Neural crest cell (in vitro differentiated cells): Measurements from ENCODE around the gene CTPS2. TPM values are rescaled to one million over a fixed set of nuclear protein-coding genes. Genes with fewer than 3 reads are reported as not detected.

Source experiments
- DNase-seq: peaks from one replicate; pipeline ENCODE4 v3.0.0; 2021; ENCODE audit warnings: low read depth, mixed read lengths, low spot score
- H3K27ac Mint-ChIP-seq: one replicate; pipeline ENCODE4 v1.8.0; 2021; ENCODE audit warnings: mild to moderate bottlenecking, mixed read lengths; ENCODE audit not compliant: unreplicated experiment
- H3K27me3 Mint-ChIP-seq: 2 replicates; pipeline ENCODE4 v1.8.0; 2021; ENCODE audit warnings: low read depth, mild to moderate bottlenecking, mixed read lengths
- H3K36me3 Mint-ChIP-seq: 2 replicates; pipeline ENCODE4 v1.8.0; 2021; ENCODE audit warnings: low read depth, mild to moderate bottlenecking, mixed read lengths
- H3K4me1 Mint-ChIP-seq: 2 replicates; pipeline ENCODE4 v1.8.0; 2021; ENCODE audit warnings: mixed read lengths
- H3K4me3 Mint-ChIP-seq: one replicate; pipeline ENCODE4 v1.8.0; 2021; ENCODE audit warnings: mild to moderate bottlenecking, mixed read lengths
- H3K9me3 Mint-ChIP-seq: 2 replicates; pipeline ENCODE4 v1.8.0; 2021; ENCODE audit warnings: mixed read lengths
- total RNA-seq: library from RNA; stranded (reverse); gene quantifications from 2 replicates; pipeline ENCODE4 v1.2.1, GENCODE V29; 2021
- TF ChIP-seq, protein P1 (sequence below): fragments of 200-600 bp; sonication (generic); conservative IDR thresholded peaks from 2 replicates; pipeline ENCODE4 v1.5.0; 2021; ENCODE audit warnings: antibody characterized with exemption, mild to moderate bottlenecking

The CTPS2 gene
- total RNA-seq, 1 donor from 2014 or later: 67.5 TPM

DNA sequence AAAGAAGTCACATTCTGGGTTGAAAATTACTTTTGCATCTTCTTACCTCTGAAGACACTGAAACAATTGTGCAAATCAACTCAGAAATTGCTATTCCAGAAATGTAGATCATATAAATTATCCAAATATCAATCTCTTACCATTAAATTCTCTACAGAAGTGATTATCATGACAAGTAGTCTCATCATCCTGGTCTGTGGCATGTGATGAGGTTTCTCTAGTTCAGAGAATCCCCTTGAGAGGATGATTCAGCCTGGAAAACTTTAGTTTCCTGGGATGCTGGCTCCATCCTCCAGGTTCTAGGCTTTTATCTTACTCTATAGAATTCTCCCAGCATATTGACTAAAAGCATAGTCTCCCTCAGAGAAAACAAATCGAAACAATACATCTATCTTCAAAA, 138.7 kb downstream of the CTPS2 start:
- Mint-ChIP-seq H3K27ac (no peak overlapping the region), H3K36me3 (peaks cover 21% of the 10 kb centered on the region), H3K27me3 (no peaks in the 10 kb centered on the region), H3K4me3 (no peak overlapping the region), H3K4me1 (peaks cover 14% of the 10 kb centered on the region), H3K9me3 (peaks cover 10% of the 10 kb centered on the region)
- DNase-seq: no peak
- TF ChIP-seq, protein P1, sequence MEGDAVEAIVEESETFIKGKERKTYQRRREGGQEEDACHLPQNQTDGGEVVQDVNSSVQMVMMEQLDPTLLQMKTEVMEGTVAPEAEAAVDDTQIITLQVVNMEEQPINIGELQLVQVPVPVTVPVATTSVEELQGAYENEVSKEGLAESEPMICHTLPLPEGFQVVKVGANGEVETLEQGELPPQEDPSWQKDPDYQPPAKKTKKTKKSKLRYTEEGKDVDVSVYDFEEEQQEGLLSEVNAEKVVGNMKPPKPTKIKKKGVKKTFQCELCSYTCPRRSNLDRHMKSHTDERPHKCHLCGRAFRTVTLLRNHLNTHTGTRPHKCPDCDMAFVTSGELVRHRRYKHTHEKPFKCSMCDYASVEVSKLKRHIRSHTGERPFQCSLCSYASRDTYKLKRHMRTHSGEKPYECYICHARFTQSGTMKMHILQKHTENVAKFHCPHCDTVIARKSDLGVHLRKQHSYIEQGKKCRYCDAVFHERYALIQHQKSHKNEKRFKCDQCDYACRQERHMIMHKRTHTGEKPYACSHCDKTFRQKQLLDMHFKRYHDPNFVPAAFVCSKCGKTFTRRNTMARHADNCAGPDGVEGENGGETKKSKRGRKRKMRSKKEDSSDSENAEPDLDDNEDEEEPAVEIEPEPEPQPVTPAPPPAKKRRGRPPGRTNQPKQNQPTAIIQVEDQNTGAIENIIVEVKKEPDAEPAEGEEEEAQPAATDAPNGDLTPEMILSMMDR: no peak

DNA sequence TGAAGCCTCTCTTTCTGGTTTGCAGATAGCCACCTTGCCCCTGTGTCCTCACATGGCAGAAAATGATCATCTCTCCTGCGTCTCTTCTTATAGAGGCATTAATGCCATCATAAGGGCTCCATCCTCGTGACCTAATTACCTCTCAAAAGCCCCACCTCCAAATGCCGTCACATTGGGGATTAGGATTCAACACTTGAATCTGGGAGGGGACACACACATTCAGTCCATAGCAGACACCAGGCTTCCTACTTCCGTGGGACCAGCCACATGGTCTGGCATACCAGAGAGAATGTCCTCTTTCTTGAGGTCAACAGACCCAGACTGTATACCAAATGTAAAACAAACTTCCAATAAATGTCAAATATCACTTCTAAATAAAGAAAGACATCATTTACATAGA, 144.8 kb downstream of the CTPS2 start:
- TF ChIP-seq, protein P1: no peak
- no peak overlapping the region for H3K27ac Mint-ChIP-seq
- no peak for DNase-seq
- H3K4me1 Mint-ChIP-seq: no peaks in the 10 kb centered on the region
- no peaks in the 10 kb centered on the region for H3K27me3 Mint-ChIP-seq
- no peak overlapping the region for H3K4me3 Mint-ChIP-seq
- H3K9me3 Mint-ChIP-seq: no peaks in the 10 kb centered on the region
- H3K36me3 Mint-ChIP-seq: peaks cover 3% of the 10 kb centered on the region

DNA sequence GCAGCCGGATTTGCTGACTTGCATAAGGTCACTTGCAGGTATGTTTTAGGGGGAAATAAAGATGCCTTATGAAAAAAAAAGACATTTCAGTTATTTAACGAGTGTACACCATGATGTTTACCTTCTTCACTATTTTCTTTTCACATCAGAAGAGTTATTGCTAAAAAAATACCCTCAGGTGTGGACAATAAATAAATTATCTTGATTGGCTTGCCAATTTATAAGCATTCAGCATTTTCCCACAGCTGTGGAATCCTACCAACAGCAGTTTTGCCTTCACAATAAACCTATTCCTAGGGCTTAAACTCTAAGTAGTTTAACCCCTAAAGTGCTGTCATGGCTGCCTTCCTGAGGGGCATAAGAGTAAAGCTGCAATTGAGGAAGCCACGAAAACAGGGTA, 145.9 kb downstream of the CTPS2 start:
- no peak for DNase-seq
- no peaks in the 10 kb centered on the region for H3K9me3 Mint-ChIP-seq
- H3K4me3 Mint-ChIP-seq: no peak overlapping the region
- no peaks in the 10 kb centered on the region for H3K36me3 Mint-ChIP-seq
- H3K27me3 Mint-ChIP-seq: no peaks in the 10 kb centered on the region
- H3K27ac Mint-ChIP-seq: no peak overlapping the region
- no peaks in the 10 kb centered on the region for H3K4me1 Mint-ChIP-seq
- TF ChIP-seq, protein P1: no peak

DNA sequence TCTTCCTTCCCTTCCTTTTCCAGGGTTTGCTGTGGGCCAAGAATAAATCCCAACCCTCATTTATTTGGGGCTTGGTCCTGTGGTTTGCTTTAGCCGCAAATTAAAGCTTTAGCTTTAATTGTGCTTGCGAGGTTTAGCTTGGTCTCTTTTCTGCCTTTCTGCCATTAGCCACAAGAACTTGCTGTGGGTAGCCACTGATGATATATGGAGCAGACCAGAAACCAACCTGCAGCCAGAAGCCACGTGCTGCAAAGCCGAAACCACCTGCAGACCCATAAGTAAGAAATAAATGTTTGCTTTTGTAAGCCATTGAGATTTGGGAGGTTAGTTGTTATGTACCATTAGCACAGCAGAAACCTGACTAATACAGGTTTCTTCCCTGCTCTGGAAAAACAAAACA, 152.3 kb downstream of the CTPS2 start:
- Mint-ChIP-seq H3K36me3 (peaks cover 5% of the 10 kb centered on the region), H3K9me3 (peaks cover 3% of the 10 kb centered on the region), H3K27me3 (no peaks in the 10 kb centered on the region), H3K4me1 (no peaks in the 10 kb centered on the region), H3K4me3 (no peak overlapping the region), H3K27ac (no peak overlapping the region)
- TF ChIP-seq, protein P1: no peak
- no peak for DNase-seq

- H3K27me3 Mint-ChIP-seq: no peaks in the 10 kb centered on the region
Observed at GRCh38 chrX:16559206-16559619, 153.3 kb downstream of the CTPS2 start.

More at GRCh38 chrX:16559206-16559619, 153.3 kb downstream of the CTPS2 start:
- Mint-ChIP-seq H3K27ac (no peak overlapping the region), H3K4me1 (no peaks in the 10 kb centered on the region), H3K36me3 (peaks cover 5% of the 10 kb centered on the region), H3K4me3 (no peak overlapping the region), H3K9me3 (peaks cover 5% of the 10 kb centered on the region)
- TF ChIP-seq, protein P1: no peak
- DNase-seq: no peak
